Suprapubic skin (tissue), 4 donors: Measurements from ENCODE around the gene APOOL.

ENCODE experiments used
- EP300 ChIP-seq: sonication (generic); formaldehyde crosslinking; IDR thresholded peaks from one replicate; pipeline ENCODE4 v1.6.1; 2017; ENCODE audit warnings: antibody characterized with exemption
- POLR2A ChIP-seq, 2 donors: fragments of 450-650 bp; IDR thresholded peaks; one replicate each; pipeline ENCODE4 v1.6.1; 2017; ENCODE audit warnings: antibody characterized with exemption in 2 of 2, mild to moderate bottlenecking in 2 of 2, moderate library complexity in 2 of 2
- POLR2AphosphoS5 ChIP-seq, 3 donors: sonication (generic); formaldehyde crosslinking; IDR thresholded peaks; one replicate each; pipeline ENCODE4 v1.6.1; 2017; ENCODE audit warnings: antibody characterized with exemption in 3 of 3
- TF ChIP-seq, protein P1 (sequence below), 2 donors: fragments of 200-600 bp in 1 of 2; fragments of 450-650 bp in 1 of 2; sonication (generic) in 1 of 2; IDR thresholded peaks; one replicate each; pipeline ENCODE4 v1.5.1; 2016 to 2019; ENCODE audit warnings: antibody characterized with exemption in 2 of 2, mild to moderate bottlenecking in 1 of 2, moderate library complexity in 1 of 2

- TF ChIP-seq, protein P1, sequence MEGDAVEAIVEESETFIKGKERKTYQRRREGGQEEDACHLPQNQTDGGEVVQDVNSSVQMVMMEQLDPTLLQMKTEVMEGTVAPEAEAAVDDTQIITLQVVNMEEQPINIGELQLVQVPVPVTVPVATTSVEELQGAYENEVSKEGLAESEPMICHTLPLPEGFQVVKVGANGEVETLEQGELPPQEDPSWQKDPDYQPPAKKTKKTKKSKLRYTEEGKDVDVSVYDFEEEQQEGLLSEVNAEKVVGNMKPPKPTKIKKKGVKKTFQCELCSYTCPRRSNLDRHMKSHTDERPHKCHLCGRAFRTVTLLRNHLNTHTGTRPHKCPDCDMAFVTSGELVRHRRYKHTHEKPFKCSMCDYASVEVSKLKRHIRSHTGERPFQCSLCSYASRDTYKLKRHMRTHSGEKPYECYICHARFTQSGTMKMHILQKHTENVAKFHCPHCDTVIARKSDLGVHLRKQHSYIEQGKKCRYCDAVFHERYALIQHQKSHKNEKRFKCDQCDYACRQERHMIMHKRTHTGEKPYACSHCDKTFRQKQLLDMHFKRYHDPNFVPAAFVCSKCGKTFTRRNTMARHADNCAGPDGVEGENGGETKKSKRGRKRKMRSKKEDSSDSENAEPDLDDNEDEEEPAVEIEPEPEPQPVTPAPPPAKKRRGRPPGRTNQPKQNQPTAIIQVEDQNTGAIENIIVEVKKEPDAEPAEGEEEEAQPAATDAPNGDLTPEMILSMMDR (IDR thresholded peaks at IDR 0.05), result no peak
- TF ChIP-seq EP300, result no peak
- no peak for TF ChIP-seq POLR2A (IDR thresholded peaks at IDR 0.05)
- TF ChIP-seq POLR2AphosphoS5 (IDR thresholded peaks at IDR 0.05), result no peak
These were observed 104.5 kb downstream of the APOOL start for GRCh38 chrX:85108165-85108564.
